NCI-H510A (cell line): ENCODE results near the gene FBXO36.
"Not testable (repeated sequence)": the region's sequence is repeated elsewhere in the genome, so short reads cannot be mapped to it uniquely, and the experiment has no call there.

Experiments
- DNase-seq: peaks from one replicate; lab custom pipeline; 2025; lab: John Stamatoyannopoulos, UW

The FBXO36 gene

GRCh38 chr2:229922449-229923386, at the start of gene FBXO36:
Gene FBXO36, plus strand, starts transcription at chr2:229922503. Its CDS starts 11 bp downstream, at chr2:229922514.
- peak; percentile 95 for DNase-seq

DNA sequence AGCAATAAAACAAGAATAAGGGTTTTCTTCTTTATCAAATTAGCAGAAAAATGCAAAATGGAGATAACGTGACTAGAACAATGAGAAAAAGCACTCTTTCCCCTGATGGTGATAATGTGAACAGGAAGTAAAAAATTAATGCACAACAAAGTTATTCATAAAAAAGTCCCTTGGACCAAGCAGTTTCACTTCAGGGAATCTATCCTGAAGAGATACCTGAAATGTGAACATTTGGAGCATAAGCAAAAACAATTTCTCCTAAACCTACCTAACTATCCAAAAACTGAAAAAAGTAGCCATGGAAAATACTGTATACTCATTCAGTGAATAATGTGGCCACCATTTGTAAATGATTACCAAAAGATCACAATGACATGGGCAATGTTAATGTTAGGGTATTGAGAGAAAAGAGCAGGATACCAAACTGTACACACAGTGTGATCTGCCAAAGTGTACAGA, 49.2 kb upstream of the FBXO36 start:
- DNase-seq, result no peak

DNA sequence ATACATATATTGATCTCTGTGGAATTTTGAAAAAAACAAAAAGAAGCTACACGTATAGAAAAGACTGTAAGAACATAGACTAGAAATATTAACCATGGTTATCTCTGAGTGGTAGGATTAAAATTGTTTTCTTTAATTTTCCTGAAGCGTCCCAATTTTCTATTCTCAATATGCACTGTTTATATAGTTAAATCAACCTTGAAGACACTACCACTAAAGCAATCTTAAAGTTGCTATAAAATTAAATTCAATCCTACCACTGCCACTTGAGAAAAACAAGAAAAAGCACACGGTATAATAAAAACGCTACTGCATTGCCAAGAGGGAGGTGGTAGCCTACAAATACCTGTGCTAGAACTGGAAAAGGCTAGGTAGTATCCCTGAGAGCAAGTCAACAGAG, 47.7 kb upstream of the FBXO36 start:
- no peak for DNase-seq

GRCh38 chr2:229875549-229875948, 46.8 kb upstream of the FBXO36 start:
- no peak for DNase-seq

GRCh38 chr2:229879191-229879950, 42.9 kb upstream of the FBXO36 start:
- no peak for DNase-seq

- DNase-seq, result no peak
These were observed 41.3 kb upstream of the FBXO36 start for GRCh38 chr2:229880892-229881586.

DNA sequence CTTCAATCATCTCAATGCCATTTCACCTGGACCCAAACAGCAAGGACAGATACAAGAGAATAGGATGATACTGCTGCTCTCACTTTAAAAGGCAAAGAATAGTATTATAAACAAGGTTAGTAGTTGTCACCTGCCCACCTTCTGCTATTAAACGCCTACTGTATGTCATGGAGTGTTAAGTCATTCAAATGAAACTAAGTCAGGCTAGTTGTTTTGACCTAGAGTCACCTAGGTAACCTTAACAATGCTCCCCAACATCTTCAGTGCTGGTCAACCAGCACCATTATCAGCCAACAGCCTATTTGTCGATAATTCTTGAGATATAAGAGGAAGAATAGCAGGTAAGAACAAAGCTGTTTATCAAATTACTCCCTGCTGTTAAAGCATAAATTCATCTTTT, 39.7 kb upstream of the FBXO36 start:
- DNase-seq, result no peak

- no peak for DNase-seq
These were observed 37.3 kb upstream of the FBXO36 start for GRCh38 chr2:229884775-229885699.

DNA sequence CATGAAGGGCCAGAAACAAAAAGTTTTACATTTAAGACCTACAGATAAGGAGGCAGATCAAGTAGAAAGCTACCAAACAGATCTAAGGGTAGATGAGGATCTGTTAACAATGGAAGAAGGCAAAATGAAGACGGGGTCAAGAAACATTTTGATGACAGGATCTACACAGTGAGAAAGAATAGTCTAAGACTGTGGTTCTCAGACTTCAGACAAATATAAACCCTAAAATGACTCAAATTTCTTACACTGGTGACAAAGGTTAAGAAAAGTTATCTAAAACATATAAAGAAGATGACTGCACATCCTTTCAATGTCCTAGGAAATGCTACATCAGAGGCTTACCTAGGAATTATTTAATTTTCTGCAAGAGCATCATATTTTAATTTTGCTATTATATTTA, 34.9 kb upstream of the FBXO36 start:
- no peak for DNase-seq

DNA sequence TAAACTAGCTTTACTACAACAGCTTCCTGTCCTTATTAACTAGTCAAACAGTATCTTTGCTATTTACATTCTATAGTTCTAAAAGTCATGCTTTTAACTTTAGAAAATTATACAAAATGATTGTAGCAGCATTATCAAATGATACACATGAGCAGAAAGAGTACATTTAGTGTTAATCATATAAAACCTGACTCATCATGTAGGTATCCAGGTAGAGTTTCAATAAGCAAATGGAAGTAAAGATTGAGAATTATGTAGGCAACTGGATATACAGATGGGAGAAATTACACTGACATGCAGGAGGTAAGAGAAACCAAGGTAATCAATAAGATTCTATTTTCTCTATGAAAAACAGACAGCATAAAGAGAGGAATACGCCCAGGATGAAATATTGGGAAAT, 34.3 kb upstream of the FBXO36 start:
- DNase-seq, result no peak

GRCh38 chr2:229889023-229889422, 33.3 kb upstream of the FBXO36 start:
- no peak for DNase-seq

DNA sequence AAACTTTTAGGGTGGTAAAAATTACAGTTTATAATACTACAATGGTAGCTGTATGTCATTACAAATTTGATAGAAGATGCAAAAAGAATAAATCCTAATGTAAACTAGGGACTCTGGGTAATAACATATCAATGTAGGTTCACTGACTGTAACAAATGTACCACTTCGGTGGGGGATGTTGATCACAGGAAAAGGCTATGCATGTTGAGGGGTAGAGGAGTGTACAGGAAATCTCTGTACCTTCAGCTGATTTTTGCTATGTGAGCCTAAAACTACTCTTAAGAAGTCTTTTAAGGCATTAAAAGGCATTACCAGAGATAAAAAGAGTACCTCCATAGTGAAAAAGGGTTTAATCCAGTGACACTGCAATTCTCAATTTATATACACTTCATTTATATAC, 25.4 kb upstream of the FBXO36 start:
- DNase-seq, result no peak

GRCh38 chr2:229899604-229900003, 22.7 kb upstream of the FBXO36 start:
- DNase-seq, result no peak

GRCh38 chr2:229900012-229900411, 22.3 kb upstream of the FBXO36 start:
- no peak for DNase-seq

GRCh38 chr2:229900514-229900913, 21.8 kb upstream of the FBXO36 start:
- not testable (repeated sequence) for DNase-seq

GRCh38 chr2:229901819-229902218, 20.5 kb upstream of the FBXO36 start:
- DNase-seq, result no peak

- DNase-seq, result no peak
These were observed 19.3 kb upstream of the FBXO36 start for GRCh38 chr2:229903037-229903436.

GRCh38 chr2:229905601-229906000, 16.7 kb upstream of the FBXO36 start:
- DNase-seq, result no peak

DNA sequence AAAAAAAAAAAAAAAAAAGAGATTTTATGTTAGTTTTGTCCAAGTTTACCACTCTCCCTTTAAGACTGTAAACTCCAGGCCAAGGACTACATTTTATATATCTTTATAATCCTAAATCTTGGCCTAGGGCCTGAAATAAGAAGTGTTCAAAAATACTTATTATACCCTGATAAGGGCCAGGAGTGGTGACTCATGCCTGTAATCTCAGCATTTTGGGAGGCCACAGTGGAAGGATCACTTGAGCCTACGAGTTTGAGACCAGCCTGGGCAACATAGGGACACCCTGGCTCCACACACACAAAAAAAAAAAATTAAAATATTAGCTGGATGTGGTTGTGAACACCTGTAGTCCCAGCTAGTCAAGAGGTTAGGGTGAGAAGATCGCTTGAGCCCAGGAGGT, 13.2 kb upstream of the FBXO36 start:
- no peak for DNase-seq

GRCh38 chr2:229910147-229910831, 12.0 kb upstream of the FBXO36 start:
- no peak for DNase-seq
